Endometrial microvascular endothelial cells (primary cell): ENCODE data around the gene UHRF2. TPM values are rescaled to one million over a fixed set of nuclear protein-coding genes. Genes with fewer than 3 reads are reported as not detected.
"Not testable (repeated sequence)": the region's sequence is repeated elsewhere in the genome, so short reads cannot be mapped to it uniquely, and the experiment has no call there.

Source experiments
- in situ Hi-C: cut with HindIII; loops from 2 replicates; pipeline ENCODE4 v1.10.0; 2017; ENCODE audit warnings: low sequenced_read_pairs, low pct_unique_long_range_greater_than_20kb; ENCODE audit errors: inconsistent ontology term
- total RNA-seq: library from RNA; depleted of rRNA; stranded (reverse); fragments of >200 nt; gene quantifications from one replicate; pipeline ENCODE4 v1.2.3, GENCODE V29; 2015; ENCODE audit errors: inconsistent ontology term

Gene UHRF2
- total RNA-seq, 1 donor from 2014 or later: 68.3 TPM

GRCh38 chr9:6471231-6471850 lies 58.3 kb downstream of the UHRF2 start:
- in situ Hi-C loops: no loop called here

GRCh38 chr9:6473151-6473550 lies 60.2 kb downstream of the UHRF2 start:
- in situ Hi-C loops: no loop called here

GRCh38 chr9:6479959-6480358 lies 67.0 kb downstream of the UHRF2 start:
- in situ Hi-C loops: no loop called here

GRCh38 chr9:6484210-6484609 lies 71.2 kb downstream of the UHRF2 start:
- in situ Hi-C loops: no loop called here

- in situ Hi-C loops: no loop called here
These were observed 75.4 kb downstream of the UHRF2 start for GRCh38 chr9:6488395-6488794.

- in situ Hi-C loops: no loop called here
These were observed 76.1 kb downstream of the UHRF2 start for GRCh38 chr9:6489099-6489498.

- in situ Hi-C loops: no loop called here
These were observed 77.9 kb downstream of the UHRF2 start for GRCh38 chr9:6490863-6491262.

- in situ Hi-C loops: no loop called here
These were observed 82.5 kb downstream of the UHRF2 start for GRCh38 chr9:6495466-6495865.

- in situ Hi-C loops: no loop called here
These were observed 86.0 kb downstream of the UHRF2 start for GRCh38 chr9:6498982-6499381.

GRCh38 chr9:6501526-6502210 lies 88.7 kb downstream of the UHRF2 start:
- in situ Hi-C loops: no loop called here

- in situ Hi-C loops: no loop called here
These were observed 89.4 kb downstream of the UHRF2 start for GRCh38 chr9:6502399-6502798.

GRCh38 chr9:6506571-6506970 lies 93.6 kb downstream of the UHRF2 start:
- in situ Hi-C loops: no loop called here

GRCh38 chr9:6512085-6512657 lies 99.2 kb downstream of the UHRF2 start:
- in situ Hi-C loops: no loop called here

GRCh38 chr9:6522263-6522662 lies 109.3 kb downstream of the UHRF2 start:
- in situ Hi-C loops: no loop called here

GRCh38 chr9:6525326-6526045 lies 112.5 kb downstream of the UHRF2 start:
- in situ Hi-C loops: no loop called here

- in situ Hi-C loops: no loop called here
These were observed 122.6 kb downstream of the UHRF2 start for GRCh38 chr9:6535594-6535993.

- in situ Hi-C loops: no loop called here
These were observed 125.7 kb downstream of the UHRF2 start for GRCh38 chr9:6538666-6539071.

GRCh38 chr9:6542617-6543016 lies 129.6 kb downstream of the UHRF2 start:
- in situ Hi-C loops: not testable (repeated sequence)

- in situ Hi-C loops: no loop called here
These were observed 130.2 kb downstream of the UHRF2 start for GRCh38 chr9:6543204-6543603.
